ENCODE measurements around the gene UGT8. TPM values are rescaled to one million over a fixed set of nuclear protein-coding genes. Genes with fewer than 3 reads are reported as not detected.
"Not testable (repeated sequence)": the region's sequence is repeated elsewhere in the genome, so short reads cannot be mapped to it uniquely, and the experiment has no call there.

The UGT8 gene, protein sequence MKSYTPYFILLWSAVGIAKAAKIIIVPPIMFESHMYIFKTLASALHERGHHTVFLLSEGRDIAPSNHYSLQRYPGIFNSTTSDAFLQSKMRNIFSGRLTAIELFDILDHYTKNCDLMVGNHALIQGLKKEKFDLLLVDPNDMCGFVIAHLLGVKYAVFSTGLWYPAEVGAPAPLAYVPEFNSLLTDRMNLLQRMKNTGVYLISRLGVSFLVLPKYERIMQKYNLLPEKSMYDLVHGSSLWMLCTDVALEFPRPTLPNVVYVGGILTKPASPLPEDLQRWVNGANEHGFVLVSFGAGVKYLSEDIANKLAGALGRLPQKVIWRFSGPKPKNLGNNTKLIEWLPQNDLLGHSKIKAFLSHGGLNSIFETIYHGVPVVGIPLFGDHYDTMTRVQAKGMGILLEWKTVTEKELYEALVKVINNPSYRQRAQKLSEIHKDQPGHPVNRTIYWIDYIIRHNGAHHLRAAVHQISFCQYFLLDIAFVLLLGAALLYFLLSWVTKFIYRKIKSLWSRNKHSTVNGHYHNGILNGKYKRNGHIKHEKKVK
- total RNA-seq = not detected in 2 replicates

DNA sequence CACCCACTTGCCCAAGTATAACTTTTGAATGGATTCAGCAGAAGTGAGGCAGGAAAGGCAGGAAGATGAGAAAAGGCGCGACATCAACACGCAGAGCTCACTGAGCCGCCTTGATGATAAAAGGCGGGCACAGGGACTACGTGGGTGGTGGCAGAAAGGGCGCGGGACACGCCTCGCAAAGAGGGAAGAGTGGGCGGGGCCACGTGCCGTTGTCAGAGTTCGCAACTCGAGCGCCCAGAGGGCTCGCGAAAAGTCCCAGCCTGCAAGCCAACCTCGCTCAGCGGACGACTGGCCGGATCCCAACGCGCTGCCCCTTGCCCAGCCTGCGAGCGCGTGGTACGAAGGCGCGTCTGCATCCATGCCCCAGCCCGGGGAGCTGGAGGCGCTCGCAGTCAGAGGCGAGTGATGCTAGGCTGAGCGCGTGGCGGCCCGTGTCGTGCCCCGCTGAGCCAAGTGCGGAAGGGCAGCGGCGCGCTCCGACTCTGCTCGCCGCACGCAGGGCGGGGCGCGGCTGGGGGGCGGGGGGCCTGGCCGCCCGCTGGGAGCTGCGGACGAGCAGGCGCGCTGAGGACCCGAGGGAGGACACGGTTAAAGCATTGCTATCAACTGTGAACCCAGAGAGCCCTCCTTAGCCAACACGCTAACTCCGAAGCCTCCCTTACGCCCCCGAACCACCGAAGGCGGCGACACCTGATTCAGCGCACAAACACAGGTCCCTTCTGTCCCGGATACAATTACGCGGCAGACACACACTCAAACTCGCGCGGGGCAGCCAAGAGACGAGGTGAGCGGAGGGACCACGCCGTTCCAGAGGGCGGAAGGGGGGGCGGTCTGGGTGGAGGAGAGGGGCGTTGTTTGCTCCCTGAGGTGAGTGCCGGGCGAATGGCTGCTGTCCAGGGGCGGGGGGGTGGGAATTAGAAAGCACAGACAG, at the start of gene UGT8:
UGT8 (plus strand) TSS at position 617 of the 931 bp plus-strand sequence. CDS start 24,074 bp downstream, outside the sequence.
- no peak for DNase-seq (ENCODE audit: low read depth, low spot score)

DNA sequence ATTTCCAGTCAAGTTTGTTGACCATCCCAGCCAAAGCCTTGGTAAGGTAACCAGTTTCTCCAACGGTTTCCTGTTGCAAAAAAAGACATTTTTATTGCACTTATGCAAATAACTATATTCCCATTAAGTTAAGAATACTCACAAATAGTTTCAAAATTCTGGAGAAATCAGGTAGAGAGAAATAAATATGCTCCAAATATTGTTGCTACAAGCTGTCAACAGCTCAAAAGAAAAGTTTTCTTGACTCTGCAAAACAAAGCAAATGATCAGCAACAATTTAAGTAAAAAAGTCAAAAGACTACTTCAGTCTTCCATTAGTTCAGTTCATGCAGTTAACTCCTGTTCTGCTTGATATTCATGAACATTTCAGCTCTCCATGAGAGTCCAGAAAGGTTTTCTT, 49.0 kb upstream of the UGT8 start:
- no peak for DNase-seq (ENCODE audit: low read depth, low spot score)

DNA sequence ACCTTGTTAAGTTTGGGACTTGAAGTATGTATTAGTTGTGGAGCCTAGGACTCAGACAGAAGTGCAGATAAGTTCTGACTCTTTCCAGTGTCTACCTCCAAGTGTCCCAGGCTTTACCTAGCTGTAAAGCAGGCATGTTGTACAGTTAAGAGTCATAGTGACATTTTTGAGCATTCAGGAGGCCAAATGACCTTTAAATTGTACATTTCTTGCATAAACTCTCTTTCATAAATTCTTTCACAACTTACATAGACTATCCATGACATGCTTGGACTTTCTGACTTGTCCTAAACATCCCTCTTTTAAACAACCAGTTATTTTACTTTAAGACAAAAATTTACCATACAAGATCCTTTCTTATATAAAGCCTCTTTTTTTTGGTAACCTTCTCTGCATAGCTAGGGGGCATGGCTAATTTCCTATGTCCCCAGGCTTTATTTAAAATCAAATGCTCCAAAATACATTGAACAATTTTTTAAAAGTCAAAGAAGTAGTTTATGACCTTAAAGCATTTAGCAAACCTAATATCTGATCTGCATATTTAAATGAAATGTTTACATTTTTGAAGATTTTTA, 40.1 kb upstream of the UGT8 start:
- no peak for DNase-seq (ENCODE audit: low read depth, low spot score)

DNA sequence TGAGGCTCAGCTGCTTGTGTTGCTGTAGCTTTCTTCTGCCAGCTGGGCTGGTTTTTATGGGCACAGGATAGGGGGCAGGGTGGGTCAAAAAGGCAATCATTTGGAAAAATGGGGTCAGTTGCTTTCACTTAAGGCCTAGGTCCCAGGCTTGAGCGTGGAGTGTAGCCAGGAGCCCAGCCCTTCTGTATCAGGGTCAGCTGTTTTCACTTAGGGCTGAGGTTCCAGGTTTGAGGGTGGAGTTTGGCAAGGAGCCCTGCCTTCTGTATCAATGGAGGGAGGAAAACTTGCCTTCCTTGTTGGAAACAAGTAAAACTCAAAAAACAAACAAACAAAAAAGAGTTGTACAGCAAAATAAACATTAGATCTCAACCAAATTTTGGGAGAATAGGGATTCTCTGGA, 37.0 kb upstream of the UGT8 start:
- no peak for DNase-seq (ENCODE audit: low read depth, low spot score)

DNA sequence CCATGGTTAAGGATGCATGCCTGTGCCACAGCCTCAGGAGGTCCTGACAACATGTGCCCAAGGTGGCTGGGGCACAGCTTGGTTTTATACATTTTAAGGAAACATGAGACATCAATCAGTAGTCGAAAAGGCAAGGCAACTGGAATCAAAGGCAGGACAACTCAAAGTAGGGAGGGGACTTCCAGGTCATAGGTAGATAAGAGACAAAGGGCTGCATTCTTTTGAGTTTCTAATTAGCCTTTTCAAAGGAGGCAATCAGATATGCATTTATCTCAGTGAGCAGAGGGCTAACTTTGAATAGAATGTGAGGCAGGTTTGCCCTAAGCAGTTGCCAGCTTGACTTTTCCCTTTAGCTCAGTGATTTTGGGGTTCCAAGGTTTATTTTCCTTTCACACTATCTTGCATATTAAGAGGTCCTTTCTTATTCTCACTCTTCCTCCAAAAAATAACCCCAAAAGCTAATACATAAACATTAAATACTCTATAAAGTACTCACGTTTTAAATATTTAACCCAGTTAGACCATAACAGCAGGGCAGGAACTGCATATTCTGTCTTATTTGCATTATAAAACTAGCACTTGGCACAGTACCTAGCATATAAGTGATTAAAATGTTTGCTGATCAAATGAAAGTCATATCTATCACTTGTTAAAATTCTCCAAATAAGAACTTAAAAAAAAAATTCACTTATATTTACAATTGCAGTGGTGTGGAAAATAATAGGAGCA, 36.3 kb upstream of the UGT8 start:
- DNase-seq (ENCODE audit: low read depth, low spot score) = no peak

DNA sequence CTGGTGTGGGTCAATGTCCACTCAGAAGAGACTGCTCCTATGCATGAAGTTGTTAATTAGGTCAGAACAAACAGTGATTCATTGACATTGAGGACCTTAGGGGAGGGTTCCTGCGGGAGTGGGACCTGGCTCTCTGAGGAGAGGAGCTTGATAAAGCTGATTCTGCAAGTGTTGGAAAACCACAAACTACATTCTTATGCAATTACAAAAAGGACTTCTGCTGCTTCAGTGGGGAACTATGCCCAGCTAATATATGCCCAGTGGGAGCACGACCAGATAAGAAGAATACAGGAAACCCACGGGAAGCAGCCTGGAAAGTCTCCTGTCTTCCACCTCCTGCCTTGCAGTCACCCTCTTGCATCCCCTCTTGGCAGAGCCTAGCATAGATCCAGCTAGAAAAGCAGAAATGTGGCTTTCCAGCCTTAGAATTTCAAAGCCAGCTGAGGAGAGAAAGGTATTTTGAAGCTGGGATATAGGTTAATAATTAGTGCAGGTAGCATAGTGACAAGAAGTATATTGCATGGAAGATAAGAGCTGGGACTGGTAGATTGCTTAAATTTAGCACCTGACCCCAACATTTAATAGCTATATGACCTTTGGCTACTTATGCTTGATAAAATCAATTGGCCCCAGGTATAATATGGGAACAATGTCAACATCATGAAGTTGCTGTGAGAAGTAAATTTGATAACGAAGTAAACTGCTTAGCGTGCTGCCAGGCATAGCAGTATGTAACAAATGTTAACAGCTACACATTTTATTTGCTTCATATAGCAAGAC, 34.9 kb upstream of the UGT8 start:
- no peak for DNase-seq (ENCODE audit: low read depth, low spot score)

DNA sequence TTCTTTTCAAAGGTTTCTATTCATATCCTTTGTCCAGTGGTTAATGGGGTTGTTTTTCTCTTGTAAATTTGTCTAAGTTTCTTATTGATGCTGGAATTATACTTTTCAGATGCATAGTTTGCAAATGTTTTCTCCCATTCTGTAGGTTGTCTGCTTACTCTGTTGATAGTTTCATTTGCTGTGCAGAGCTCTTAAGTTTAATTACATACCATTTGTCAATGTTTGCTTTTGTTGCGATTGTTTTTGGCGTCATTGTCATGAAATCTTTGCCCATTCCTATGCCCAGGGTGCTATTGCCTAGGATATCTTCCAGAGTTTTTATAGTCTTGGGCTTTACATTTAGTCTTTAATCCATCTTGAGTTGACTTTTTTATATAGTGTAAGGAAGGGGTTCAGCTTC, 21.2 kb upstream of the UGT8 start:
- DNase-seq (ENCODE audit: low read depth, low spot score) = no peak

DNA sequence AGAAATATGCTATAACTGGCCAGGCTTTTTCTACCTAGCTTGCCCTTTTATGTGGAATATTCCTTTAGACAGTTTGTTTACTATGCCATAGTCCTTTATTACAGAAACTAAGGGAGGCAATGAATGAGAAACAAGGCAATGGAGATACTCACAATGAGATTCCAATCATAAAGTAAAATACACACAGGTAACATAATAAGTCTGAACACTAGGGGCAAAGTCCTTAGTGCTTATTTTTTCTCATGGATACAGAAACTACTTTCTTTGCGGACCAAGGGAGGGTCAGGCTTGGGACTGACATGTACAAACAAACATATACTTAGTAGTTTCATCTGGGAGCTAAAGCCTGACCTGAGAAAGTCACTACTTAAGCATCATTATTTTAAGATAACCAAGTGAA, 16.0 kb upstream of the UGT8 start:
- DNase-seq (ENCODE audit: low read depth, low spot score) = no peak

DNA sequence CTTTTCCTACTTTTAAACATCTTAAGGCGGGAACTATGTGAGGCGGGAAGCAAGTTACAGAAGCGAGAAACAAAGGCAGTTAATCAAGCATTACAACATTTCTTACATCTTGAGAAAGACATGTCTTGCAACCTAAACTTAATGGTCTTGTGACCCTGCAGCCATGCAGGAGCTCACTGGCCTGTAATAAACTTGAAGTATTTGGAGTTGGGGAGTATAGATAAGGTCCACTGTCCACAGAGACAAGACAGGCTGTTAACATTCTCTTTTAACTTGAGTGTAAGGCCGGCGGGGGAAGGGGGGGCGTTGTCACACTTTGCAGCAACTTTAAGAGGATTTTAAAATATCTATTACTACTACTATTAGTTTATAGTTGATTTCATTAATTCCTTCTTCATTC, 10.3 kb upstream of the UGT8 start:
- no peak for DNase-seq (ENCODE audit: low read depth, low spot score)

DNA sequence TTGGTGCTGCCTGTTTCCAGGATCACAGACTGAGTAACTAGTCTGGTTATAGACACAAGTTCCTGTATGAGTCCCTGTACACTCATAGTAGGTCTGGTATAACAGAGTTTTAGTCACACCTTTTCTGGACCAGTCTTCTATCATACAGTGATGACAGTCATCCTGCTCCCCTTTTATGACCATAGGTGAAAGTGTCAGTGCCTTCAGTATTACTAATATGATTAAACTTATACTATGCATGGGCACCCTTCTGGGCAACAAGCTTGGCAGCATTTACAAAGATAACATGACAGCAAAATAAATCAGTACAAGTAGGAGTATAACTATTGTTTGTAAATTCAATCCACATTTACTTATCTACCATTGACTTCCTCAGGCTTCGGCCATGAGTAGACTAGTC, 8.2 kb upstream of the UGT8 start:
- not testable (repeated sequence) for DNase-seq (ENCODE audit: low read depth, low spot score)

DNA sequence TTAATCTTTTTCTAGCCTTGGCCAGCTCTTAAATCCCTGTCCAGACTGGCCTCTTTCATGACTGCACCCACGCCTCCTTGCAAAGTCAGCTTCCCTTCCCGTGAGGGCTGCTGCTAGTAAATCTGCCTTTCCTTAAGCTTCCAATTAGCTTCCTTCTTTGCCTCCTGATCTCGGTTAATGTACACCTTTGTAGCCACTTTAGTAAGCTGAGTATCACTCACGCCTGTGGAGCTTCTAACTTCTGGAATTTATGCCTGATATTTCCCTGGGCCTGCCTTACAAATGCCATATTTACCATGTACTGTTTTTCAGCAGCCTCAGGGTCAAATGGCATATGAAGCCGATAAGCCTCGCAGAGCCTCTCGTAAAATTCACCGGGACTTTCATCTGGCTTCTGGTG, 5.1 kb upstream of the UGT8 start:
- DNase-seq (ENCODE audit: low read depth, low spot score) = no peak

DNA sequence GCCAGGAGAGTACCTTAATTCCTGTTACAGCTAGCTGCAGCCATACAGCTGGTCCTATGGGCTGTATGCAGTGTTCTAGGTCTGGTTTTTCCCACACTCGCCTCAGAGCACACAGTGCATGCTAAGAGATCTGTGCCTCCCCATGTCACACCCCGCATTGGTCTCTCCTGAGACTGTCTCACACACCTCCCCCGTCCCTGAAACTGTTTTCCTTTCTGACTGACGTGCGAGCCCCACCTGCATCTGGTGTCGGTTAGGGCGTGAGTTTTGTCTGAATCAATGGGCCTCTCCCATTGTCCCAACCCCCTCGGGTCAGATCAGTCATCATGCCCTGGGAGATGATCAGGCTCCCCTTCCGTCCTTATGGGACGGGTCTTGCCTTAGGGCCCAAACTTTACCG, 3.4 kb upstream of the UGT8 start:
- DNase-seq (ENCODE audit: low read depth, low spot score) = no peak

DNA sequence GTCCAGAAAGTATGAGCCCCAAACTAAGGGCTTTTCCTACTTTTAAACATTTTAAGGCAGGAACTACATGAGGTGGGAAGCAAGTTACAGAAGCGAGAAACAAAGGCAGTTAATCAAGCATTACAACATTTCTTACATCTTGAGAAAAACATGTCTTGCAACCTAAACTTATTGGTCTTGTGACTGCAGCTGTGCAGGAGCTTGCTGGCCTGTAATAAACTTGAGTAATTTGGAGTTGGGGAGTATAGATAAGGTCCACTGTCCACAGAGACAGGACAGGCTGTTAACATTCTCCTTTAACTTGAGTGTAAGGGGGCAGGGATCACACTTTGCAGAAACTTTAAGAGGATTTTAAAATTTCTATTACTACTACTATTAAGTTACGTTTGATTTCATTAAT, 2.7 kb upstream of the UGT8 start:
- DNase-seq (ENCODE audit: low read depth, low spot score) = no peak

DNA sequence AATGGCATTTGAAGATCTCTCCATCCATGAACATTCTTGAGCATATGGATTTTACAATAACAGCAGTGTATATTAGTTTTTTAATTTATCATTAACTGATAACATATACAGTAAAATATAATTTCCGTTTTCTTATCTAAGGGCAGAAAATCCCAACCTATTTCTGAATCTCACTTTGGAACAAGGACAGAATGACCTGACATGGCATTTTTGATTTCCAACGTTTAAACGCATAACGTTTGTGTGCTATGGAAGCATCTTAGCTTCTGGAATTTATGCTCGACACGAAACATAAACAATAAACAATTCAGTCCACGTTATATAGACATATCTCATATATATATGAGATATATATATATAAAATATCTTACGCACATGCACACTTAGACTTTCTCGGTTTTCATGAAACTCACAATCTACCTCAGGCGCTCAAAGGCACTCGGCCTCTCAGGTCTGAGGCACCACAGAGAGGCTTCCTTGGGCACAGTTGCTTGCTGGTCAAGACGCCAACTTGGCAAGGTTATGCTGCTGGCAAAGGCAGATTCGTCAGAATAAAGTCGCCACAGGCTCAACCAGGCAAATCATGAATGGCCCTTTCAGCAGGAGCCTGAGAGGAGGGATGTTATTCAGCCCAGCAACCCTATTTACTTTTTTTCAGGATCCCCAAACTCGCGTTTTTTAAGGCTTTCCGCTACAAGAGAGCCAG, 1.0 kb upstream of the UGT8 start:
- DNase-seq (ENCODE audit: low read depth, low spot score) = no peak

DNA sequence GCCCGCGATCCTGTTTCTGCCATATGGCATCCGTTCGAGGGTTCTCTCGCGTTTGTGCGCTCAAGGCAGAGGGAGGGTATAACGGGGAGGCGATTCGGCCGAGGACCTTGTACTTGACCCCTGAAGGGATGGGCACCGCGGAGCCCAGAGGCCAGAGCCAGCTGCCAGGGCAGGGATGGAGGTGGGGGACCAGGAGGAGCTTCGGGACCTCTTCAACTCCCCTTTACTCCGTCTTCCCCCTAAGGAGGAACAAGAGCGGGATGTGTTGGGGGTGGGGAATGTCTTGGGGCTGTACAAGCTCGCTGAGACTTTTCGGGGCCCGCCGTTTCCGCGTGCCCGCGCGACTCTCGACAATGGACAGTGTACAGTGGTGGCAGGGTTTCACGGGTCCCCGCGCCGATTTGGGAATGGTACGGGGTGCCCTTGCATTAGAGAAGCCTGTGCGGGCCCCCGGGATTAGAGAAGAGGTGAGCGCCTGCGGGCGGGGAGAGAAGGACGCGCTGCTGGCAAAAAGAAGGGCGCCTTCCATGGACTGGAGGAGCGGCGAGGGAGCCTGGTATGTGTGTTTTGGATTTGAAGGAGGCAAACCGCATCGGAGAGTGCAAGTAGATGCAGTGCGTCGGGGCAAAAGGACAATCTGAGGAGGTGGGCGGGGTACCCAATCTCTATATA, 760 bp downstream of the UGT8 start:
- DNase-seq (ENCODE audit: low read depth, low spot score) = no peak

DNA sequence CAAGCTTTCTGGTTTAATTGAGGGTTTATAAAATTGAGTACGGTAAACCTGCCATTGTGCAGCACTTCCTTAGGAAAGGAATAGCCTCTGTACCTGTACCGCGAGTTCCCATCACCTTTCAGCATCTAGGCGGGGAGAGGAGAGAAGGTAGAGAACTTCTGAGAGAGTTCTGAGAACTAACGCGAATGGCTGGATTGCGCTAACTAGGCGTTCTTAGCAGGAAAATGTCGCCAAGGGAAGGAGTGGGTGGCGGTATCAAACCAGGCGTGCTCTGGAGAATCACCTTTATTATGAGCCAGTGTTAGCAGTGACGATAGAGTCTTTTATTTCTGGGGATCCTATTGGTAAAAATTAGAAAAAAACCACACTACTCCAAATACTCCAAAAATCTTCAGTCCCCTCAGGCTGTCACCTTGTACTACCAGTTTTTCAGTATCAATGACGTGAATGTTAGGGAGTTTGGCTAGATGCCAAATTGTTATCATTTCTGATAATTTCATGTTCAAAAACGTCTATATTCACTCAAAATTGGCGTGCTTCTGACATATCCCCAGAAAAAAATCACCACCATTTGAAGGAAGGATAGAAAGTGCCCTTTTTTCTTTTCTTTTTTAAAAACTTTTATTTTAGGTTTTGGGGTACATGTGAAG, 1.4 kb downstream of the UGT8 start:
- DNase-seq (ENCODE audit: low read depth, low spot score) = no peak

DNA sequence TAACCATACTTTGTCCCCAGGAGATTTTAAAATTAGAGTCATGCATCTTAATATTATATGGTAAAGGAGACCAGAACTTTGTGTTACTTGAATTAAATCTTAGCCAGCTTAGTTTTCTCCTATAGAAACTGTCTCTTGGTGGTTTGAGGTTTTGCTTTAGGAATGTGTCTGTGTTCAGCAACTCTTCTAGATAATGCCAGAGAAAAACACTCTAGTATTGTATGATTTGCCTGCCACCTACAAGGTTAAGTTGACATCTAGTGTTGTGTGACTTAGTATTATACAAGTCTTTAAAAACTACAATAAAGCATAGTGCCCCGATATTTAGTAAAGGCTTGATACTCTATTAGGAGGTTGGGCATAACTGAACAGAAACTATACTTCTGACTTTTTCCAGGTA, 2.1 kb downstream of the UGT8 start:
- DNase-seq (ENCODE audit: low read depth, low spot score) = no peak

DNA sequence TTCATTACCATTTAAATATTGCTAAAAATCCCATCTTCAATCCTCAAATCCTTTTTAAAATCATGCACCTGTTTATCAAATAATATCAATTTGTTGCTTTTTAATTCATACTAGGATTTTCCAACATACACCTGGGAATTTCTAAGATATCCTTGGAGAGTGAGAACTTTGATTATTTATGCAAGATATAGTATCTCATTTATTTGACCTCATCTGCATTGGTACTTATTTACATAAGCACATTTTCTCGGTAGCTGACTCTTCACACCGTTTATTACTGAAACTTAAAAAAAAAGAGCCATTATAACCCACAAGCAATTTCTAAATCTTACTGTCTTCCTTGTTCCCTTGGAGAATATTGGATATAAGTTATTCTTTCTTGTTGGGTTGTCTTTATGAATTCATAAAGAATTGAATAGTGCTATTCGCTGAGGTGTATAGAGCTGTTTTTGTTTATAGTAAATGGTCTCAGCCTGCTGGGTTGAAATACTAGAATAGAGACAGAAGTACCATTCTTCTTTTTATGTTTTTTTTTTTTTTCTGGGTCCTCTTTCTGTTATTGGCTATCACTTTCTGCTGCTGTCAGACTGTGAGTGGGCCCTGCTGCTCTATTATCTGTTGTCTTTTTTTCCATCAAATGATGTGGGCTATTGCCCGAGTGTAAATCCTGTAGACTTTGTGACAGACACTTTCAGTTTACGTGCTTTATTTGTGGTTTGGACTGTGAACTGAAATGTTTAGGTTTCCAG, 2.9 kb downstream of the UGT8 start:
- DNase-seq (ENCODE audit: low read depth, low spot score) = no peak

Data from pulmonary artery endothelial cell (primary cell).